K562 (cell line): ENCODE data around the gene CCDC28B. TPM values are rescaled to one million over a fixed set of nuclear protein-coding genes. Genes with fewer than 3 reads are reported as not detected.
A peak's percentile ranks its signal among the peaks of the same experiment; 100 is the strongest.

Source experiments
- ARID1B ChIP-seq: fragments of 450-650 bp; IDR thresholded peaks from 2 replicates; pipeline ENCODE4 v1.6.1; 2016; ENCODE audit warnings: antibody characterized with exemption, mild to moderate bottlenecking, inconsistent platforms
- CBX3 ChIP-seq, 2 experiments: IDR thresholded peaks; 1 replicate in 1 of 2; 2 replicates in 1 of 2; pipeline ENCODE4 v1.6.1; 2012; ENCODE audit warnings: inconsistent platforms in 2 of 2, low read length in 2 of 2, borderline replicate concordance in 1 of 2, control low read depth in 1 of 2
- EGR1 ChIP-seq: fragments of 450-650 bp; conservative IDR thresholded peaks from 2 replicates; pipeline ENCODE4 v1.6.1; 2017; ENCODE audit warnings: mild to moderate bottlenecking
- L3MBTL2 ChIP-seq: fragments of 450-650 bp; IDR thresholded peaks from 2 replicates; pipeline ENCODE4 v1.6.1; 2016; ENCODE audit warnings: mild to moderate bottlenecking, moderate library complexity
- LCOR ChIP-seq: sonication (generic); formaldehyde crosslinking; IDR thresholded peaks from 2 replicates; pipeline ENCODE4 v1.8.0; 2022; ENCODE audit warnings: mild to moderate bottlenecking, missing genetic modification reagents
- MTA2 ChIP-seq: fragments of 450-650 bp; IDR thresholded peaks from 2 replicates; pipeline ENCODE4 v1.6.1; 2016; ENCODE audit warnings: low read depth
- POLR2G ChIP-seq: fragments of 200-400 bp; formaldehyde crosslinking; IDR thresholded peaks from 2 replicates; pipeline ENCODE4 v1.6.1; 2017; ENCODE audit warnings: low read depth, mild to moderate bottlenecking, antibody characterized with exemption, low read length, moderate library complexity
- SP2 ChIP-seq: IDR thresholded peaks from 2 replicates; pipeline ENCODE4 v1.6.1; 2011; ENCODE audit warnings: mild to moderate bottlenecking, low read depth, low read length, moderate library complexity; ENCODE audit not compliant: poor library complexity, severe bottlenecking; ENCODE audit errors: extremely low read depth
- ZNF3 ChIP-seq: fragments of 250-450 bp; sonication (Bioruptor Pico); IDR thresholded peaks from 2 replicates; pipeline ENCODE4 v1.5.0; 2021; ENCODE audit warnings: mild to moderate bottlenecking, moderate library complexity
- ZNF354B ChIP-seq: fragments of 250-450 bp; sonication (Bioruptor Pico); IDR thresholded peaks from 2 replicates; pipeline ENCODE4 v1.4.0; 2020
- polyA plus RNA-seq, 8 experiments: library from polyadenylated mRNA; depleted of rRNA in 4 of 8; stranded (reverse) in 5 of 8; unstranded in 3 of 8; fragments of >200 nt; fragmentation: Nextera tagmentation in 2 of 8; fragmentation: Illumina TruSeq in 1 of 8; extraction: Ambion mirVana in 2 of 8; extraction: Trizol in 1 of 8; gene quantifications; 2 replicates each; pipeline versions ENCODE4 v1.2.1 to v1.2.3, GENCODE V29; 2011 to 2014; ENCODE audit warnings: inconsistent platforms in 1 of 8, missing spikeins in 1 of 8
- total RNA-seq, 7 experiments: library from RNA; depleted of rRNA in 6 of 7; stranded (reverse); fragments of >200 nt in 6 of 7; fragmentation: Illumina TruSeq in 2 of 7; extraction: Trizol in 2 of 7; gene quantifications; 2 replicates each; pipeline versions ENCODE4 v1.2.1 to v1.2.3, GENCODE V29; 2011 to 2021; ENCODE audit warnings: low replicate concordance in 1 of 7
- TF ChIP-seq, protein P1 (sequence below): fragments of 450-650 bp; IDR thresholded peaks from 2 replicates; pipeline ENCODE4 v1.7.1; 2018; ENCODE audit warnings: mild to moderate bottlenecking, low read depth; ENCODE audit not compliant: partially characterized antibody
- TF ChIP-seq, protein P2 (sequence below), 2 experiments: IDR thresholded peaks; 2 replicates each; pipeline ENCODE4 v1.6.1; 2011; ENCODE audit warnings: borderline replicate concordance in 1 of 2, control low read depth in 1 of 2, low read depth in 1 of 2, low read length in 1 of 2, mild to moderate bottlenecking in 1 of 2, mixed read lengths in 1 of 2, moderate library complexity in 1 of 2; ENCODE audit not compliant: insufficient read depth in 1 of 2, insufficient read length in 1 of 2, poor library complexity in 1 of 2, severe bottlenecking in 1 of 2; ENCODE audit errors: extremely low read depth in 1 of 2
- TF ChIP-seq, protein P3 (sequence below): fragments of 450-650 bp; IDR thresholded peaks from 2 replicates; pipeline ENCODE4 v1.6.1; 2017; ENCODE audit warnings: antibody characterized with exemption, mild to moderate bottlenecking
- TF ChIP-seq, protein P4 (sequence below), 2 experiments: IDR thresholded peaks; 2 replicates each; pipeline ENCODE4 v1.6.1; 2012; ENCODE audit warnings: improper control_type of control experiment in 2 of 2, low read depth in 2 of 2, low read length in 2 of 2, borderline replicate concordance in 1 of 2

Gene CCDC28B
- total and polyA plus RNA-seq, 9 of the 15 experiments (the other 6 are each of a cell fraction or from before 2014, with no cell fraction given), result 5.7 to 54.5 (median 31.7) TPM

DNA sequence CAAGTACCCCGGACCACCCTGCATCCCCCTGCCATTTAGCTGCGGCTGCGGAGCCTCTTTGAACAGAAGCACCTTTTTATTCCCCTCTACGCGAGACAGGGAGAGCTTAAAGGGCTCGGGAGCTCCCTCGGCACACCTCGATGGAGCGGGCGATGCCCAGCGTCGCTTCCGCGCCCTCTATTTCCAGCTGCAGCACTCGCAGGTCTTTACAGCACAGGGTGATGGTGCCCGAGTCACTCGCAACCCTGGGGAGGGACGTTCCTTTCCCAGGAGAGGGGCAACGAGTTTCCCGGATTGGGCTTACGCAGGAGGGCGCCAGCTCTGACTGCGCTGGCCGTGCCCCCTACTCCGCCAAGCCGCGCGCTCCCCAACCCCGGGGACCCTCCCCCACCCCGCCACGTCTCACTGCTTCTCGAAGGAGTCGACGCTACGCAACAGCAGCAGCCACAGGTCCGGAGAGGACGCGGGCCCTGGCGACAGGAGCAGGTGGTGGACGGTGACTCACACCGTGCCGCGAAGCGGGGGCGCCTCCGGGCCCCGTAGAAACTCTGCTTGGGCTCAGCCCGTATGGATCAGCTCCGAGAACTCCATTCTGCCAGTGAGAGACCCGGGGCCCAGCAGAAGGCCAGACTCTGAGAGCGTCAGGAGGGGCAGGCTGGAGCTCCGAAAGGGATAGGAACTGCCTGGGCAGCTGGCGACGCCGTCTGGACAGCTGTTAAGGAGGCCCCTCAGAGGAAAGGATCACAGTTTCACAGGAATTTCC, 40.8 kb downstream of the CCDC28B start (continued):
- TF ChIP-seq LCOR (CRISPR knock-in tag) (0 out of 2 replicates have a peak, but pooled peaks have one; percentile 34), POLR2G (peak; percentile 61; the same call in 1 of the 2 replicates), MTA2 (no peak), CBX3 (IDR thresholded peaks at IDR 0.05; ENCODE audit: borderline replicate concordance in 1 of 2, low read length in 2 of 2) (peak in 1 of 2 experiments; percentile 81; a peak in 1 of 3 replicates), L3MBTL2 (peak; percentile 94), ARID1B (peak; percentile 56), SP2 (no peak), ZNF3 (CRISPR knock-in tag) (no peak), EGR1 (peak; percentile 76), ZNF354B (CRISPR knock-in tag) (no peak)
- TF ChIP-seq, protein P1, sequence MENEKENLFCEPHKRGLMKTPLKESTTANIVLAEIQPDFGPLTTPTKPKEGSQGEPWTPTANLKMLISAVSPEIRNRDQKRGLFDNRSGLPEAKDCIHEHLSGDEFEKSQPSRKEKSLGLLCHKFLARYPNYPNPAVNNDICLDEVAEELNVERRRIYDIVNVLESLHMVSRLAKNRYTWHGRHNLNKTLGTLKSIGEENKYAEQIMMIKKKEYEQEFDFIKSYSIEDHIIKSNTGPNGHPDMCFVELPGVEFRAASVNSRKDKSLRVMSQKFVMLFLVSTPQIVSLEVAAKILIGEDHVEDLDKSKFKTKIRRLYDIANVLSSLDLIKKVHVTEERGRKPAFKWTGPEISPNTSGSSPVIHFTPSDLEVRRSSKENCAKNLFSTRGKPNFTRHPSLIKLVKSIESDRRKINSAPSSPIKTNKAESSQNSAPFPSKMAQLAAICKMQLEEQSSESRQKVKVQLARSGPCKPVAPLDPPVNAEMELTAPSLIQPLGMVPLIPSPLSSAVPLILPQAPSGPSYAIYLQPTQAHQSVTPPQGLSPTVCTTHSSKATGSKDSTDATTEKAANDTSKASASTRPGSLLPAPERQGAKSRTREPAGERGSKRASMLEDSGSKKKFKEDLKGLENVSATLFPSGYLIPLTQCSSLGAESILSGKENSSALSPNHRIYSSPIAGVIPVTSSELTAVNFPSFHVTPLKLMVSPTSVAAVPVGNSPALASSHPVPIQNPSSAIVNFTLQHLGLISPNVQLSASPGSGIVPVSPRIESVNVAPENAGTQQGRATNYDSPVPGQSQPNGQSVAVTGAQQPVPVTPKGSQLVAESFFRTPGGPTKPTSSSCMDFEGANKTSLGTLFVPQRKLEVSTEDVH, result no peak
- TF ChIP-seq, protein P2, sequence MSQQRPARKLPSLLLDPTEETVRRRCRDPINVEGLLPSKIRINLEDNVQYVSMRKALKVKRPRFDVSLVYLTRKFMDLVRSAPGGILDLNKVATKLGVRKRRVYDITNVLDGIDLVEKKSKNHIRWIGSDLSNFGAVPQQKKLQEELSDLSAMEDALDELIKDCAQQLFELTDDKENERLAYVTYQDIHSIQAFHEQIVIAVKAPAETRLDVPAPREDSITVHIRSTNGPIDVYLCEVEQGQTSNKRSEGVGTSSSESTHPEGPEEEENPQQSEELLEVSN (IDR thresholded peaks at IDR 0.05; ENCODE audit: borderline replicate concordance in 1 of 2, extremely low read depth in 1 of 2, insufficient read depth in 1 of 2, insufficient read length in 1 of 2, low read depth in 1 of 2, low read length in 1 of 2, poor library complexity in 1 of 2, severe bottlenecking in 1 of 2), result peak; percentile 82 to 96
- TF ChIP-seq, protein P3, sequence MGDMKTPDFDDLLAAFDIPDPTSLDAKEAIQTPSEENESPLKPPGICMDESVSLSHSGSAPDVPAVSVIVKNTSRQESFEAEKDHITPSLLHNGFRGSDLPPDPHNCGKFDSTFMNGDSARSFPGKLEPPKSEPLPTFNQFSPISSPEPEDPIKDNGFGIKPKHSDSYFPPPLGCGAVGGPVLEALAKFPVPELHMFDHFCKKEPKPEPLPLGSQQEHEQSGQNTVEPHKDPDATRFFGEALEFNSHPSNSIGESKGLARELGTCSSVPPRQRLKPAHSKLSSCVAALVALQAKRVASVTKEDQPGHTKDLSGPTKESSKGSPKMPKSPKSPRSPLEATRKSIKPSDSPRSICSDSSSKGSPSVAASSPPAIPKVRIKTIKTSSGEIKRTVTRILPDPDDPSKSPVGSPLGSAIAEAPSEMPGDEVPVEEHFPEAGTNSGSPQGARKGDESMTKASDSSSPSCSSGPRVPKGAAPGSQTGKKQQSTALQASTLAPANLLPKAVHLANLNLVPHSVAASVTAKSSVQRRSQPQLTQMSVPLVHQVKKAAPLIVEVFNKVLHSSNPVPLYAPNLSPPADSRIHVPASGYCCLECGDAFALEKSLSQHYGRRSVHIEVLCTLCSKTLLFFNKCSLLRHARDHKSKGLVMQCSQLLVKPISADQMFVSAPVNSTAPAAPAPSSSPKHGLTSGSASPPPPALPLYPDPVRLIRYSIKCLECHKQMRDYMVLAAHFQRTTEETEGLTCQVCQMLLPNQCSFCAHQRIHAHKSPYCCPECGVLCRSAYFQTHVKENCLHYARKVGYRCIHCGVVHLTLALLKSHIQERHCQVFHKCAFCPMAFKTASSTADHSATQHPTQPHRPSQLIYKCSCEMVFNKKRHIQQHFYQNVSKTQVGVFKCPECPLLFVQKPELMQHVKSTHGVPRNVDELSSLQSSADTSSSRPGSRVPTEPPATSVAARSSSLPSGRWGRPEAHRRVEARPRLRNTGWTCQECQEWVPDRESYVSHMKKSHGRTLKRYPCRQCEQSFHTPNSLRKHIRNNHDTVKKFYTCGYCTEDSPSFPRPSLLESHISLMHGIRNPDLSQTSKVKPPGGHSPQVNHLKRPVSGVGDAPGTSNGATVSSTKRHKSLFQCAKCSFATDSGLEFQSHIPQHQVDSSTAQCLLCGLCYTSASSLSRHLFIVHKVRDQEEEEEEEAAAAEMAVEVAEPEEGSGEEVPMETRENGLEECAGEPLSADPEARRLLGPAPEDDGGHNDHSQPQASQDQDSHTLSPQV, result peak; percentile 86
- TF ChIP-seq, protein P4, sequence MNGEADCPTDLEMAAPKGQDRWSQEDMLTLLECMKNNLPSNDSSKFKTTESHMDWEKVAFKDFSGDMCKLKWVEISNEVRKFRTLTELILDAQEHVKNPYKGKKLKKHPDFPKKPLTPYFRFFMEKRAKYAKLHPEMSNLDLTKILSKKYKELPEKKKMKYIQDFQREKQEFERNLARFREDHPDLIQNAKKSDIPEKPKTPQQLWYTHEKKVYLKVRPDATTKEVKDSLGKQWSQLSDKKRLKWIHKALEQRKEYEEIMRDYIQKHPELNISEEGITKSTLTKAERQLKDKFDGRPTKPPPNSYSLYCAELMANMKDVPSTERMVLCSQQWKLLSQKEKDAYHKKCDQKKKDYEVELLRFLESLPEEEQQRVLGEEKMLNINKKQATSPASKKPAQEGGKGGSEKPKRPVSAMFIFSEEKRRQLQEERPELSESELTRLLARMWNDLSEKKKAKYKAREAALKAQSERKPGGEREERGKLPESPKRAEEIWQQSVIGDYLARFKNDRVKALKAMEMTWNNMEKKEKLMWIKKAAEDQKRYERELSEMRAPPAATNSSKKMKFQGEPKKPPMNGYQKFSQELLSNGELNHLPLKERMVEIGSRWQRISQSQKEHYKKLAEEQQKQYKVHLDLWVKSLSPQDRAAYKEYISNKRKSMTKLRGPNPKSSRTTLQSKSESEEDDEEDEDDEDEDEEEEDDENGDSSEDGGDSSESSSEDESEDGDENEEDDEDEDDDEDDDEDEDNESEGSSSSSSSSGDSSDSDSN (IDR thresholded peaks at IDR 0.05; ENCODE audit: borderline replicate concordance in 1 of 2, low read depth in 2 of 2, low read length in 2 of 2), result no peak
